LNCAP (cell line): ENCODE measurements around the gene FASTKD2.

Experiments
- TF ChIP-seq, protein P1 (sequence below): fragments of 450-650 bp; IDR thresholded peaks from 2 replicates; pipeline ENCODE4 v1.5.1; 2017; ENCODE audit warnings: mild to moderate bottlenecking

FASTKD2 gene

GRCh38 chr2:206733341-206733740, 32.1 kb upstream of the FASTKD2 start:
- TF ChIP-seq, protein P1, sequence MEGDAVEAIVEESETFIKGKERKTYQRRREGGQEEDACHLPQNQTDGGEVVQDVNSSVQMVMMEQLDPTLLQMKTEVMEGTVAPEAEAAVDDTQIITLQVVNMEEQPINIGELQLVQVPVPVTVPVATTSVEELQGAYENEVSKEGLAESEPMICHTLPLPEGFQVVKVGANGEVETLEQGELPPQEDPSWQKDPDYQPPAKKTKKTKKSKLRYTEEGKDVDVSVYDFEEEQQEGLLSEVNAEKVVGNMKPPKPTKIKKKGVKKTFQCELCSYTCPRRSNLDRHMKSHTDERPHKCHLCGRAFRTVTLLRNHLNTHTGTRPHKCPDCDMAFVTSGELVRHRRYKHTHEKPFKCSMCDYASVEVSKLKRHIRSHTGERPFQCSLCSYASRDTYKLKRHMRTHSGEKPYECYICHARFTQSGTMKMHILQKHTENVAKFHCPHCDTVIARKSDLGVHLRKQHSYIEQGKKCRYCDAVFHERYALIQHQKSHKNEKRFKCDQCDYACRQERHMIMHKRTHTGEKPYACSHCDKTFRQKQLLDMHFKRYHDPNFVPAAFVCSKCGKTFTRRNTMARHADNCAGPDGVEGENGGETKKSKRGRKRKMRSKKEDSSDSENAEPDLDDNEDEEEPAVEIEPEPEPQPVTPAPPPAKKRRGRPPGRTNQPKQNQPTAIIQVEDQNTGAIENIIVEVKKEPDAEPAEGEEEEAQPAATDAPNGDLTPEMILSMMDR = no peak

DNA sequence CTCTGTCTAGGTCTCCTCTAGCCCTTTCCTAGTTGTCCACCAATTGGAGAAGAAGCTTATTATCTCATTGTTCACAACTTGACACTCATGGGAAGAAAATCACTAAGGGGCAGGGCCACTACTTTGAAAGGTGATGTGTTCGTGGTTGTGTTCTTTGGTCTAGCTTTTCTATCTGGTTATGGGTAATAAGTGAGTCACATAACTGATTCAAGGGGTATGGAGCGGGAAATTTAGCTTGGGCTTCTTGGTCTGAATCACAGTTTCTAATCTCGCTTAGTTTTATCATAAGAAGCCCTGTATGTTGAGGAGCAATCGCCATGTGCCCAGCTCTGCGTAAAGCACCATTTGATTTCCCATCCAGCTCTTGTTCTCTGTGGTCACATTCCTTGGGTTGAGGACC, 28.5 kb upstream of the FASTKD2 start:
- TF ChIP-seq, protein P1 = no peak

DNA sequence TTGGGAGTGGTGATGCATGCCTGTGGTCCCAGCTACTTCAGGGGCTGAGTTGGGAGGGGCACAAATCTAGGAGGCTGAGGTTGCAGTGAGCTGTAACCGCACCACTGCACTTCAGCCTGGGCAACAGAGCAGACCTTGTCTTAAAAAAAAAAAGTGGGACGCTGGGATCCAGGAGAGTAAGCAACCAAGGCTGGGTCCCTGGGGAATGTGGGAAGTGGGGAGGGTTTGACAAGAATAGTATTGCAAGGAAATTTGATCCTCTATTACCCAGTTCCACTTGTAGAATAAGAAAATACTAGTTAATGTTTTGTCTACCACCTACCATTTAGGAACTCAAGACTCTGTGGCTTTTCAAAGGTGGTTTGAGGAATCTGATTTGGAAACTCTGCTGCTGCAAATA, 26.1 kb upstream of the FASTKD2 start:
- TF ChIP-seq, protein P1 = no peak

GRCh38 chr2:206740800-206741199, 24.6 kb upstream of the FASTKD2 start:
- TF ChIP-seq, protein P1 = no peak

DNA sequence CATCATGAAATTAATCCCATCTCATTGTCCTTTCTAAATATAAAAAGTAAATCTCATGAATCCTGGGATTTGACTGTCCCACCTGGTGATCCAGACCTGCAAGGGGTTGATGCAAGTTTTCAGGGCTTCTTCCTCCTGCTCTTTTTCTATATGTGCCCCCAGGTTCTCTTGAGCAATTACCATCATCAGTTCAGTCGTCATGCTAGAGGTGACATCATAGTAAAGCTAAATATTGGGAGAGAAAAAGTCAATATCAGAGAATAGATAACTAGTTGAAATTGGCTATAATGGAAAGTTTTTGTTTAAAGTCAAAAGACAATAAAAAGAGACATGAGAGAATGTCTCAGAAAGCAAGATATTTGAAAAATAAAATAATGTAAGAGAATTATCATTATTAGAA, 8.6 kb upstream of the FASTKD2 start:
- TF ChIP-seq, protein P1 = no peak

GRCh38 chr2:206764673-206765241, 649 bp upstream of the FASTKD2 start:
- TF ChIP-seq, protein P1 = no peak

- TF ChIP-seq, protein P1 = no peak
Measured at GRCh38 chr2:206766057-206766930, 888 bp downstream of the FASTKD2 start.
